T-cell (primary cell): ENCODE measurements around the gene CSF1R. TPM values are rescaled to one million over a fixed set of nuclear protein-coding genes. Genes with fewer than 3 reads are reported as not detected.
"Not testable (repeated sequence)": the region's sequence is repeated elsewhere in the genome, so short reads cannot be mapped to it uniquely, and the experiment has no call there.

Source experiments
- ATAC-seq, 4 experiments: fragments of 200-7000 bp in 3 of 4; fragments of 150-1000 bp in 1 of 4; cut with Tn5 transposase; replicated peaks in 1 of 4; 1 replicate in 3 of 4; 2 replicates in 1 of 4; pipeline ENCODE4 v1.10.0; 2021; ENCODE audit warnings: moderate library complexity in 3 of 4, mild to moderate bottlenecking in 2 of 4, moderate number of reproducible peaks in 1 of 4
- CTCF ChIA-PET, 2 donors: fragments of 300-600 bp; sonication (Branson Sonifier 250); formaldehyde crosslinking; loops; one replicate each; lab custom pipeline; 2022; ENCODE audit warnings: antibody characterized with exemption in 2 of 2; lab: Charles Lee
- POLR2A ChIA-PET, 2 donors: fragments of 300-600 bp; sonication (Branson Sonifier 250); formaldehyde crosslinking; loops; one replicate each; lab custom pipeline; 2022; ENCODE audit warnings: antibody characterized with exemption in 2 of 2; lab: Charles Lee
- DNase-seq, 35 experiments: peaks; one replicate each; pipeline versions ENCODE4 v3.0.0 to v3.0.0-alpha.2; 2013 to 2023
- H3K27ac ChIP-seq: one replicate; pipeline ENCODE4 v1.5.1; 2013; ENCODE audit warnings: low read length
- H3K27me3 ChIP-seq, 2 experiments: replicated peaks in 1 of 2; 1 replicate in 1 of 2; 2 replicates in 1 of 2; pipeline versions ENCODE4 v1.6.1 to v1.7.0; 2013; ENCODE audit warnings: low read length in 1 of 2, mixed read lengths in 1 of 2; ENCODE audit not compliant: control insufficient read depth in 2 of 2, insufficient read depth in 2 of 2; ENCODE audit errors: extremely low read depth in 1 of 2
- H3K36me3 ChIP-seq, 2 donors: 1 replicate in 1 of 2; 2 replicates in 1 of 2; pipeline versions ENCODE4 v1.6.1 to v1.7.0; 2013; ENCODE audit warnings: low read length in 1 of 2; ENCODE audit not compliant: control insufficient read depth in 2 of 2, insufficient read depth in 1 of 2; ENCODE audit errors: extremely low read depth in 1 of 2
- H3K4me1 ChIP-seq, 2 experiments: 1 replicate in 1 of 2; 2 replicates in 1 of 2; pipeline versions ENCODE4 v1.6.1 to v1.7.0; 2013; ENCODE audit warnings: low read length in 2 of 2, mixed read lengths in 1 of 2; ENCODE audit not compliant: insufficient read depth in 2 of 2, control insufficient read depth in 1 of 2; ENCODE audit errors: extremely low read depth in 1 of 2
- H3K4me3 ChIP-seq, 2 donors: 1 replicate in 1 of 2; 2 replicates in 1 of 2; pipeline versions ENCODE4 v1.5.1 to v1.7.0; 2013; ENCODE audit warnings: mild to moderate bottlenecking in 2 of 2, low read length in 1 of 2, moderate library complexity in 1 of 2; ENCODE audit not compliant: control insufficient read depth in 1 of 2; ENCODE audit errors: extremely low read depth in 1 of 2
- H3K9me3 ChIP-seq: 2 replicates; pipeline ENCODE4 v1.7.0; 2013
- H3K27ac Mint-ChIP-seq, 2 donors: one replicate each; pipeline ENCODE4 v1.8.0; 2020 to 2021; ENCODE audit warnings: mild to moderate bottlenecking in 2 of 2, mixed read lengths in 2 of 2
- H3K27me3 Mint-ChIP-seq, 2 donors: one replicate each; pipeline ENCODE4 v1.8.0; 2021 to 2022; ENCODE audit warnings: mixed read lengths in 2 of 2
- H3K36me3 Mint-ChIP-seq: one replicate; pipeline ENCODE4 v1.8.0; 2021; ENCODE audit warnings: mixed read lengths
- H3K4me1 Mint-ChIP-seq, 3 donors: one replicate each; pipeline ENCODE4 v1.8.0; 2020 to 2022; ENCODE audit warnings: mixed read lengths in 3 of 3, mild to moderate bottlenecking in 1 of 3
- H3K4me3 Mint-ChIP-seq, 3 donors: one replicate each; pipeline ENCODE4 v1.8.0; 2020 to 2022; ENCODE audit warnings: mild to moderate bottlenecking in 3 of 3, mixed read lengths in 3 of 3, moderate library complexity in 3 of 3
- H3K9me3 Mint-ChIP-seq, 3 donors: one replicate each; pipeline ENCODE4 v1.8.0; 2020 to 2022; ENCODE audit warnings: mixed read lengths in 3 of 3
- WGBS: methylation state at CpG from one replicate; pipeline ENCODE4 v1.1.5; 2013; ENCODE audit warnings: missing lambda C conversion rate; ENCODE audit not compliant: insufficient coverage; 5-methylcytosine and 5-hydroxymethylcytosine counted together
- total RNA-seq, 35 experiments: library from RNA in 6 of 35; stranded (reverse) in 6 of 35; fragments of 120-200 nt in 1 of 35; gene quantifications; one replicate each; pipeline versions ENCODE4 v1.2.1 to v1.2.4 and lab custom pipeline; 2013 to 2026

The CSF1R gene
- total RNA-seq, 5 donors from 2014 or later (not counting 1 experiment from before 2014, with no cell fraction given): 0.36 to 0.95 (median 0.58) TPM; not detected in 1

DNA sequence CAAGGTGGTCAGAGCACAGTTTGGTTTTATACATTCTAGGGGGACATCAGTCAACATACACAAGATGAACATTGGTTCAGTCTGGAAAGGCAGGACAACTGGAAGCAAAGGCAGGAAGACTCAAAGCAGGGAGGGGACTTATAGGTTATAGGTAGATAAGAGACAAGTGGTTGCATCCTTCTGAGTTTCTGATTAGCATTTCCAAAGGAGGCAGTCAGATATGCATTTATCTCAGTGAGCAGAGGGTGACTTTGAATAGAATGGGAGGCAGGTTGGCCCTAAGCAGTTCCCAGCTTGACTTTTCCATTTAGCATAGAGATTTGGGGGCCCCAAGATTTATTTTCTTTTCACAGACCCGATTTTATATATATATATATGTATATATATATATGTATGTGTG, 58.3 kb downstream of the CSF1R start:
- H3K27me3 Mint-ChIP-seq, DNase-seq, H3K4me1 ChIP-seq, H3K27ac Mint-ChIP-seq, H3K27ac ChIP-seq, H3K4me3 ChIP-seq, H3K9me3 ChIP-seq, ATAC-seq, H3K4me1 Mint-ChIP-seq, H3K4me3 Mint-ChIP-seq, H3K9me3 Mint-ChIP-seq, CTCF ChIA-PET, H3K27me3 ChIP-seq: not testable (repeated sequence)
- H3K36me3 ChIP-seq: peaks cover 9 to 82% of the 10 kb centered on the region in 2 donors
- no CpG with 5 or more reads among the region's 1 CpG for WGBS
- POLR2A ChIA-PET: interaction anchor here in 1 of 2 donors (0.7 kb wide), 1 partner anchor 235 kb away, joined by 4 read pairs; no protein-coding TSS in a partner anchor
- peaks cover 56% of the 10 kb centered on the region for H3K36me3 Mint-ChIP-seq

DNA sequence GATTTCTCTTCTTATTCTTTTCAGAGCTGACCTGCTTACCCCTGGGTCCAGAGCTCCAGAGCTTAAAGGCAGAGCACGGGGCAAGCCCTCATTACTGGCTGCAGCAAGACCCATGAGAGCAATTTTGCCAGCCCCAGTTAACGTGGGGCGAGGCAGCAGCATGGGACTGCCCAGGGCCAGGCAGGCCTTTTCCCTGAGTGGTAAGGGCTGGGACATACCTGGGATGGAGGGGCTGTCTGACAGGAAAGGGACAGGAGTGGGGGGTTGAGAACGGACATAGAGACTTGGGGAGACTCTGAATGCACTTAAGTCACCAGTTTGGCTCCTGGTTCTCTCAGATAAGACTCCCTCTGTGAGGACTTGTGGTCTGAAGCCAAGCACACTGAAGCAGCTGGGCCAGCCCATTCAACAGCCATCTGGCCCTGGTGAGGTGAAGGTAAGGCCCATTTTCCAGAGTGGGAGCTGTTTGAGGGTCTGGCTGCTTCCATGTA, 59.6 kb downstream of the CSF1R start:
- Histone ChIP-seq H3K4me1 (no peaks in the 10 kb centered on the region), H3K27ac (no peak overlapping the region), H3K4me3 (no peak overlapping the region), H3K27me3 (no peaks in the 10 kb centered on the region), H3K9me3 (no peaks in the 10 kb centered on the region), H3K36me3 (peaks cover 13 to 79% of the 10 kb centered on the region in 2 donors)
- WGBS: 100% methylated on average over 3 of the region's 4 CpGs
- peaks cover 0 to 5% (median 4%) of the 10 kb centered on the region in 3 donors for H3K4me1 Mint-ChIP-seq
- no peak overlapping the region for H3K4me3 Mint-ChIP-seq
- no peaks in the 10 kb centered on the region for H3K27me3 Mint-ChIP-seq
- H3K9me3 Mint-ChIP-seq: no peaks in the 10 kb centered on the region
- peaks cover 58% of the 10 kb centered on the region for H3K36me3 Mint-ChIP-seq
- ChIA-PET POLR2A (no interaction called here), CTCF (no interaction called here)
- ATAC-seq: no peak
- H3K27ac Mint-ChIP-seq: no peak overlapping the region
- DNase-seq: no peak

DNA sequence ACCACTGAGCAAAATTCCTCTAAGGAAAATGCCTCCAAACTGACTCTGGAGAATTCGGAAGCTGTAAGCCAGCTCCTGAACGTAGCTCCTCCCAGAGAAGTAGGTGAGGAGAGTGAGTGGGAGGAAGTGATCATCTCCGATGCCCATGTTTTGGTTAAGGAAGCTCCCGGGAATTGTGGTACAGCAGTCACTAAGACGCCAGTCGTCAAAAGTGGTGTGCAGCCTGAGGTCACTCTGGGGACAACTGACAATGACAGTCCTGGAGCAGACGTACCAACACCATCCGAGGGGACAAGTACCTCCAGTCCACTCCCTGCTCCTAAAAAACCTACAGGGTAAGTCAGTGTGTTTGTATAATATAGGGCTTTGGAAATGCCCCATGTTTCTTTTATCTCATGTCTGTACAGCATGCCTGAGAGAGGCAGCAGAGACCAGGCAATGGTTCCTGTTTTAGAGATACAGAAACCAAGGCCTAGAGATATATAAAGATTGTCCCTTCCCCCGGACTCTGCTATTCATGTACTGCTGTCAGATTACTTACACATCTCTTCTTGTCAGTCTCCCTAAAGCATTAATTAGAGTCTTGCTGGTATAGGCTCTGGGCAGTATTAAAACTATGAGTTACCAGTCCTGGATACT, 61.9 kb downstream of the CSF1R start:
- Mint-ChIP-seq H3K36me3 (peaks cover 60% of the 10 kb centered on the region), H3K4me1 (peaks cover 0 to 10% (median 4%) of the 10 kb centered on the region in 3 donors), H3K9me3 (no peaks in the 10 kb centered on the region), H3K4me3 (no peak overlapping the region), H3K27ac (no peak overlapping the region), H3K27me3 (no peaks in the 10 kb centered on the region)
- CTCF ChIA-PET: no interaction called here
- 99% methylated on average over 7 of the region's 9 CpGs for WGBS
- no peak for ATAC-seq
- H3K4me1 ChIP-seq: no peaks in the 10 kb centered on the region
- H3K36me3 ChIP-seq: peaks cover 15 to 80% of the 10 kb centered on the region in 2 donors
- no peak overlapping the region for H3K27ac ChIP-seq
- POLR2A ChIA-PET: no interaction called here
- H3K9me3 ChIP-seq: no peaks in the 10 kb centered on the region
- no peaks in the 10 kb centered on the region for H3K27me3 ChIP-seq
- no peak overlapping the region for H3K4me3 ChIP-seq
- no peak for DNase-seq

DNA sequence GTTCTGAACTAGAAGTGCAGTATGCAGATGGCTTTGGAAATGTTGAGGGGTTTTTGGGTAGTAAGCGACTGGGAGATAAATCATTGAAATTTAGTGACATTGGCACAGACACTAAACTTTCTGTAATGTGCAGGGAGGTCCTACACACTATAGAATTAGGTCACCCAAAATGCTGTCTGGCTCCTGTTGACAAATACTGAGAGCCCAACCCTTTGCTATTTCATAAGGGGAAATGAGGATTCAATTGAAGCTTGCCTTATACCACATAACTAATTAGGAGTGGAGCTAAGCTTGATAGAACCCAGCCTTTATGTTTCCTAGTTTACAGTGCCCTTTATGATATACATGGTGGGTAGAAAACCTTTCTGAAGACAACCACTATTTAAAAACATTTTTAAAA, 63.2 kb downstream of the CSF1R start:
- peaks cover 18 to 81% of the 10 kb centered on the region in 2 donors for H3K36me3 ChIP-seq
- no peak overlapping the region for H3K27ac Mint-ChIP-seq
- no peaks in the 10 kb centered on the region for H3K27me3 ChIP-seq
- no peaks in the 10 kb centered on the region for H3K27me3 Mint-ChIP-seq
- peaks cover 67% of the 10 kb centered on the region for H3K36me3 Mint-ChIP-seq
- CTCF ChIA-PET: no interaction called here
- DNase-seq (no peak), ATAC-seq (no peak)
- no peaks in the 10 kb centered on the region for H3K4me1 ChIP-seq
- H3K9me3 Mint-ChIP-seq: no peaks in the 10 kb centered on the region
- WGBS: no CpG with 5 or more reads among the region's 1 CpG
- H3K4me3 Mint-ChIP-seq: no peak overlapping the region
- POLR2A ChIA-PET: interaction anchor here in 1 of 2 donors (0.6 kb wide), 2 partner anchors 1150 to 1159 kb away, joined by 3 to 8 read pairs; no protein-coding TSS in a partner anchor
- no peak overlapping the region for H3K27ac ChIP-seq
- no peaks in the 10 kb centered on the region for H3K9me3 ChIP-seq
- H3K4me1 Mint-ChIP-seq: peaks cover 0 to 10% (median 4%) of the 10 kb centered on the region in 3 donors
- no peak overlapping the region for H3K4me3 ChIP-seq

DNA sequence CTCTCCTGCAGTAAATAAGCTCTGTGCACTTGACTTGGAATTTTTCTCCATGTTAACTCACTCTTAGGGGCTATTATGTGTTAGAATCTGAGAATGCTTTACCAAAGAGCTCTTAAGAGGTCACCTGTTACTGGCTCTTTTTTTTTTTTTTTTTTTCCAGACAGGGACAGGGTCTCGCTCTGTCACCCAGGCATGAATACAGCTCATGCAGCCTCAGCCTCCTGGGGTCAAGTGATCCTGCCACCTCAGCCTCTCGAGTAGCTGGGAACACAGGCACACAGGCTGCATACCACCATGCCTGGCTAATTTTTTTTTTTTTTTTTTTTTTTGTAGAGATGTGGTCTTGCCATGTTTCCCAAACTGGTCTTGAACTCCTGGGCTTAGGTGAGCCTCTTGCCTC, 63.7 kb downstream of the CSF1R start:
- no peak for ATAC-seq
- Mint-ChIP-seq H3K27me3 (no peaks in the 10 kb centered on the region), H3K27ac (no peak overlapping the region), H3K4me3 (no peak overlapping the region), H3K36me3 (peaks cover 67% of the 10 kb centered on the region), H3K4me1 (peaks cover 0 to 10% (median 4%) of the 10 kb centered on the region in 3 donors), H3K9me3 (no peaks in the 10 kb centered on the region)
- no CpG with 5 or more reads among the region's 2 CpGs for WGBS
- no peak for DNase-seq
- Histone ChIP-seq H3K4me1 (no peaks in the 10 kb centered on the region), H3K4me3 (no peak overlapping the region), H3K27me3 (no peaks in the 10 kb centered on the region), H3K36me3 (peaks cover 18 to 81% of the 10 kb centered on the region in 2 donors), H3K9me3 (no peaks in the 10 kb centered on the region), H3K27ac (no peak overlapping the region)
- CTCF ChIA-PET: interaction anchor here in 1 of 2 donors (0.6 kb wide), 1 partner anchor 380 kb away, joined by 4 read pairs; no protein-coding TSS in a partner anchor
- POLR2A ChIA-PET: interaction anchor here (0.6 kb wide), 2 partner anchors 273 to 1150 kb away, joined by 4 to 8 read pairs; no protein-coding TSS in a partner anchor

DNA sequence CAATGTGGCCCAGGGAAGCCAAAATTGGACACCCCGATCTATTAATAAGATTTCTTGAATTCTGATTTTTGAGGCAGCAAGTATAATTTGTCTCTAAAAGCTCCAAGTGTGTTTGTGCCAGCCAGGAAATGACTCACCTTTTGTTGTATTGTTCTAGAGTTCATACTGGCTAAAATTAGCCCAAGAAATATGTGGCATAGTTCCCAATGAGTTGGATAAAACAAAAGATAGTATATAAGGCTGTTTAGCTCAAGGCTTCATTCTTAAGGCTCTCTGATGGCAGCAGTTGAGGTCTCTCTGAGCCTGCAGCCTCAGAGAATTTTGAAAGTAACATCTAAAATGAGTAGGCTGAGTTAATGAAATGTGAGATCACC, 64.2 kb downstream of the CSF1R start:
- Mint-ChIP-seq H3K27ac (peak overlapping the region in 1 of 2 donors; percentile 65), H3K9me3 (no peaks in the 10 kb centered on the region), H3K27me3 (no peaks in the 10 kb centered on the region), H3K36me3 (peaks cover 71% of the 10 kb centered on the region), H3K4me3 (no peak overlapping the region), H3K4me1 (peaks cover 0 to 11% (median 4%) of the 10 kb centered on the region in 3 donors)
- Histone ChIP-seq H3K9me3 (no peaks in the 10 kb centered on the region), H3K4me1 (no peaks in the 10 kb centered on the region), H3K27ac (no peak overlapping the region), H3K36me3 (peaks cover 18 to 86% of the 10 kb centered on the region in 2 donors), H3K27me3 (no peaks in the 10 kb centered on the region), H3K4me3 (no peak overlapping the region)
- ATAC-seq (no peak), DNase-seq (no peak)
- CTCF ChIA-PET: interaction anchor here in 1 of 2 donors (0.6 kb wide), 1 partner anchor 380 kb away, joined by 4 read pairs; no protein-coding TSS in a partner anchor
- POLR2A ChIA-PET: interaction anchor here in 1 of 2 donors (0.6 kb wide), 1 partner anchor 272 kb away, joined by 4 read pairs; no protein-coding TSS in a partner anchor
- 100% methylated on average over 1 of the region's 1 CpG for WGBS
